NCI-H345 treated with DMSO at 0.1 percent for 48 hours (cell line): ENCODE measurements around the gene PRR5L.
A peak's percentile ranks its signal among the peaks of the same experiment; 100 is the strongest.

Experiments
- DNase-seq: peaks from one replicate; lab custom pipeline; 2025; ENCODE audit not compliant: unreplicated experiment; lab: John Stamatoyannopoulos, UW

PRR5L gene

GRCh38 chr11:36375353-36376008 lies 79.4 kb downstream of the PRR5L start:
- no peak for DNase-seq

GRCh38 chr11:36376009-36376887 lies 80.2 kb downstream of the PRR5L start:
- DNase-seq, result no peak

DNA sequence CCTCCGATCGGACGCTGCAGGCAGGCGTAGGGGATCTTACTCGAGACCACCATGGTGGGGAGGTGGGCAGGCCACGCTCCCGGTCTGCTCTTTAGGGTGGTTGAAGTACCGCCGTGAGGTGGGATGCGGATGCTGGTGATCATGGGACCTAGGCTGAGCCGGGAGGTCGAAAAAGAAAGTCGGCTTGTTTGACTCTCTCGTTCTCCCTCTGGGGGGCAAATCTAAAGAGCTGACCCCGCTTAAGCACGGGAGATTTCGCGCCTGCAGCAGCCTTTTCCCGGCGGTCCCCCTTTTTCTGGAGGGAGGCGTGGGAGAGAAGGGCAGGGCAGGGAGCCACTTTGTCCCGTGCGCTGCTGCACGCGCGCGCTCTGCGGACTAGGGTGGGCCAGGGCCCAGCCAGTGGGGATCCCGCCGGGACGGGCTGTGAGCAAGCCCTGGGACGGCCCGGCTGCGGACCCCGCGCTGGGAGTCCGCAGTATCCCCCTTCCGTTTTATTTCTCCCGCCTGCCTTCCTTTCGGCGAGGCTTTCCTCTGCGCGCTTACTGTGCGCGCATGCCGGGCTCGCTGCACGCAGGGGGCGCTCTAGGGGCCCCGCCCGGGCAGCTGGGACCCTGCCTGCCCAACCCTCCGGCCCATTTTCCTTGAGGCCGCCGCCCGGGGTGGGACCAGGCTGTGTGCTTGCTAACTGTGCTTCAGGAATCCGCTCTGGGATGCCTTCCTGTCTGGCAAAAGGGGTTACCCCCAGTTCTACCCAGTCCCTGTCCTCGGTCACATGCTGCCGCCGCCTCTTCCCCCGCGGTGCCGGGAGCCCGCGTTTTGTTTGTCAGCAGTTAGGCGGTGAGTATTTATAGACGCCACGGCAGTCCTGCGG lies 81.0 kb downstream of the PRR5L start:
- peak; percentile 13 for DNase-seq

DNA sequence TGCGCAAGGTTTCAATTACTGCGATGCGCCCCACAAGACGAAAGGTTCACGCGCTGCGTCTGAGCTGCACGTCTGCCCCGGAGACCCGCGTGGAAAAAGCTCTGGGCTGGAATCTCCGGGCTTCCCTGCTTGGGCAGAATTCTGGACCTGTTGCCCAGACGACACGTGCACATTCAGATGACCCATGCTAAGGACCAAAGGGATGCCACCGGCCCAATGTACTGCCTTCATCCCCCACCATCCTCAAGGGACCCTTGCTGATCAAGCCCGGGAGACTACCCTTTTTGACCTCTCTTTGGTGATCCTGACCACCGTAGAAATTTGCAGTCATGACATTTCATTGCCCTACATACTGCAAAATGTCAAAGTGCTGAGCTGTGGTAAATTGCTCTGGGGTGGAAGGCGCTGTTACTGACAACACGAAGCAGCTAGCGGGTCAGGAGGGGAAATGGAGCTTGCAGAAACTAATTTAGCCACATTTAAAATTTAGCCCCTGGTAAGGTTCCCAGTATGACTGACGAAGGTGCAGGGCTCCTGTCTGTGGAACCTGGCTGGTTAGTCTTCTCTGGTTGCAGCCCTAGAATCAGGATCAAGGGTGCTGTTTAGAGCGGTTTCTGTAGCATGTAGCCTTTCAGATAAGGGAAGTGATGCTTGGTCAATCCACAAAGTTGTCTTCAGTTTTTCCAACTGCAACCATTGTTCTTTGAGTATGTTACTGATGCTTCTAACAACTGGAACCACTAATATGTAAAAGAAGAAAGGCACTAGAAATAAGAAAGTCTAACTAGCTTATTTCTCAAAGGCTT lies 81.9 kb downstream of the PRR5L start:
- no peak for DNase-seq

DNA sequence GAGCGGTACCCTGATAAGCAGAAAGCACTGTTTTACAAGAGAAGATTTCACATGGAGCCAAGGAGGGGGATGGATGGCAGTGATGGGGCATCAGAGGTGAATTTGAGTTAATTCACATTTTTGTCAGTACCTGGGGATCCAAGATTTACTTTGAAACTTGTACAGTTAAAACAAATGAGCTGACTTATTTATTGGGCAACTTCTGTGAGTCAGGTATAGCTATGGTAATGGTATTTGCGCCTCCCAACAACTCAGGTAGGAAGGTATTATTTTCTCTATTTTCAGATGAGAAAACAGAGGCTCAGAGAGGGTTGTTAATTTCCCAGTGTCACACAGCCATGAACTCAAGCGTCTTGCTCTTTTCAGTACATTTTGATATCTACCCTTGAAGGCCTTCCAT lies 83.6 kb downstream of the PRR5L start:
- no peak for DNase-seq

- no peak for DNase-seq
Observed at GRCh38 chr11:36380296-36381014, 84.4 kb downstream of the PRR5L start.

- no peak for DNase-seq
Observed at GRCh38 chr11:36381015-36381360, 84.9 kb downstream of the PRR5L start.

DNA sequence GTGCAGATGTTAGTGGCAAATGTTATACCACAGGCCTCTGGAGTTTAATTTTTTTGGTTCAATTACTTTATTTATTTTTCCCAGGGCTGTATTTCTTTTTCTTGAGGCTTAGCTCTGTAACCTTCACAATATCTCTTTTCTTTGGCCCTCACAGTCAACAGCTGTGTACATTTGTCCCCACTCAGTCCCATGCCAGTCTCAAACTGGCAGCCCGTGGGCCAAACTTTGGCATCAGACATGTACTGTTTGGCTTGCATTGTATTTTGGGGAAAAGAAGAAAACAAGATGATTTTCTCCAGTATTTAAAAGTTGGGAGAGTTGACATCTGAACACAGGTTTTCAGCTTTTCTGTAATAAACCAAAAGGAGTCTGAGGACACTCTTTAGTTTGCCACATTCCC lies 87.1 kb downstream of the PRR5L start:
- no peak for DNase-seq

DNA sequence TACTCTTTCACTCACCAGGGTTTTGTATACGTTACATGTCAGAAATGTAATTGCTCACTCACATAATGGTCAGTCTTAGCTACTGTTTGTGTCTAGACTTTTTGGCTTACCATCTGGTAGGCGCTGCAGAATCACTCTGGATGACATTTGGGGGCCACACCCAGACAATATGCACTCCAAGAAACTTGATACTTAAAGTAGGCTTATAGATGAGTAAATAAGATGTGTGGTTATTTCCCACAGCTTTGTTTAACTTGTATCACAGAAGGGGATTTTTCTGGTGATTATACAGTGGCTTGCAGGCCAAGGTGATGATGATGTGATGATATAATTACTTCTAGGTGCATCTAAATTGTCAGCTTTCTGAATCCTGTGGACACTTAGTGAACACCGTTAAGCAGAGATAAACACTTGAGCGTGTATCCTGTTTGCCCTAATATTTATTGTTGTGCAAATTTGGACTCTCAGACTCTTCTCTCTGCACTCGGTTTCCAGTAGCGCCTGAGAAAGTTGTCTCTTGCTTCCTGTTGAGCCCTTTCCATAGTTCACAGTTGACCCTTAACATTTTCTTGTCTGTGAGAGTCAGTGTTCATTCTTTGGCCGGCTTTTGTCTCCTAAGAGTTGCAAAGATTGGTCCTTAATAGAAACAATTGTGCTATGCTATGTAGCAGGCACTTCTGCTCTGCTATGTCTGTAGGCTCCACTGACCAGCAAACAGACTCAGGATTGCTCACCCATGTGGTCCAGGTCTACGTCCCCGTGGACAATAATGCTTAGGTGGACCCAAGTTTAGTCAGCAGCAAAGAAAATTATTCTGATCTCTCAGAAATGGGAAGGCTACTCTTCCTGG lies 89.3 kb downstream of the PRR5L start:
- no peak for DNase-seq

GRCh38 chr11:36386411-36386810 lies 90.3 kb downstream of the PRR5L start:
- no peak for DNase-seq

GRCh38 chr11:36388071-36388470 lies 92.0 kb downstream of the PRR5L start:
- no peak for DNase-seq

- no peak for DNase-seq
Observed at GRCh38 chr11:36388951-36389350, 92.9 kb downstream of the PRR5L start.

DNA sequence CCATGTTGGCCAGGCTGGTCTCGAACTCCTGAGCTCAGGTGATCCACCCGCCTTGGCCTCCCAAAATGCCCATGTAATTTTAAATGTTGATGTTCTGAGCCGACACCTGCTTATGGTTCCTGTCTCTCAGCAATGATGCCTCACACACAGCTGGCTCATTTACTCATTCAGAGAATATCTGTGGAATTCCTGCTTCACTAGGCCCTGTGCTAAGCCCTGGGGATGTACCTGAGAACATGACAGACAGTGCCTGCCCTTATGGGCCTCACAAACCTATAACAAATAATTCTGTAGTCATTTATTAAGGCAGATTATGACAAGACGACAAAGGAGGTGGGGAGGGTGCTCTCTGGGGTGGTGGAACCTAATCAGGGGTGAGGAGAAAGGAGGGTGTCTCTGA lies 93.7 kb downstream of the PRR5L start:
- no peak for DNase-seq

GRCh38 chr11:36390963-36391471 lies 94.9 kb downstream of the PRR5L start:
- no peak for DNase-seq

- DNase-seq, result no peak
Observed at GRCh38 chr11:36392196-36392595, 96.1 kb downstream of the PRR5L start.

DNA sequence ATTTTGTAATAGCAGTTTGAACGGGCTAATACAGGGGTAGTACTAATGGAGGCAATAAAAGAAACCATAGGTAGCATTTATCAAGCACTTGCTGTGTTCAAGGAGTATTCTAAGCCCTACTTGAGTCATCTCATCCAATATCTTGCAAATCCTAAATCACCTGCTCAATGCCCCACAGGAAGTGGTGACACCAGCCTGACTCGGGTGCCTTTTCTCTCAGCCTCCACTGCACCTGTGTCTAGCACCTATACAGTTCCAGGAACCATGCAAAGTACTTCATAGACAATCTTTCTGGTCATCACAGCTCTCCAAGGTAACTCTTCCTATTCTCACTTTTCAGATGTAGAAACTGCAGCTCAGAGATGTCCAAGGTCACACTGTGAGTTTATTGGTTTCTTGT lies 98.0 kb downstream of the PRR5L start:
- no peak for DNase-seq

DNA sequence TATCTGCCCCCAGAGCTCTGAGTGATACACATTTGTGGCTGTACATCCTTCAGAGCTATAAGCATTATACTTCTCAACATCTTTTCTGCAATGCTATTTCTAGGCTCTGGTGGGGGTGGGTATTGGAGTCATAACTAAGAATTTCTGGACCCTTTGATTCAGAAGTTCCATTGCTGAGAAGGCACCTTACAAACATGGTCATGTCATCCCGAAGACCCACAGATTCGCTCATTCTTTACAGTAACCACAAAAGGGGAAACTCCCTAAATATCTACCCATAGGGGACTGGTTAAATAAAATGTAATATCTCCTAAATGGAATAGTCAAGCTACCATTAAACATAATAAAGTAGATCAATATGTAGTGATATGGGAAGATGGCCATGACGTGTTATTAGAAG lies 98.8 kb downstream of the PRR5L start:
- no peak for DNase-seq

DNA sequence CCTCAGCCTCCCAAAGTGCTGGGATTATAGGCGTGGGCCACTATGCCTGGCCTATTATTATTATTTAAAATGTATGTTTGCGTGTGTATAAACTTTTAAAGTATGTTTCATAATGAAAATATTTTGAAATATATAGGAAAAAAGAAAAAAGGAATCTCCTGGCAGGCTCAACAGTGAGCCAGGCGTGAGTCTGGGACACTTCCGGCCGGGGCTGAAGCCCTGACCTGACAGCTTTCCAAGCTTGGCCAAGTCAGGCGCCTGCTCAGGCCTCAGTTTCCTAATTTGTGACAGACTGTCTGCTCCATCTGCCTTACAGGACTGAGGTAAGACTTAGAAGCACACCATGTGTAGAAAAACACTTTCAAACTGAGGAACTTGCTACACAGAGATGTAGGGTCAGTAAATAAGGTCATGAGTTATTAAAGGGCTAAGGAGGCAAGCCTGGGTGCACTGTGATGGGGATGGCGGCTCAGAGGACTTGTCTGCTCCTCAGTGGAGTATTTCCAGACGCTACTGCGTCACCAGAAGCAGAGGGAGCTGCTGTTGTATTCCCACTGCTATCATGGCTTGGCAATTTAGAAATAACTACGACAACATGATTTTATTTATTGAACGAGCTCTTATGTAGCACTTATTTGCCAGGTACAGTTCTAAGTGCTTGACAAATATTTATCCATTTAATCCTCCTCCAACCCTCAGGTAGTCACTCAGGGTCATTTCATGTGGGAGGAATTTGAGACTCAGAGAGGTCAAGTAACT lies 100.1 kb downstream of the PRR5L start:
- DNase-seq, result no peak
